Prostate gland (tissue), 2 donors: ENCODE data around the gene GLYATL2. TPM values are rescaled to one million over a fixed set of nuclear protein-coding genes. Genes with fewer than 3 reads are reported as not detected.

ENCODE experiments used
- DNase-seq: peaks from one replicate; pipeline ENCODE4 v3.0.0-alpha.2; 2019; ENCODE audit warnings: low spot score
- H3K27ac ChIP-seq, 2 donors: fragments of 200-600 bp; sonication (generic); 2 replicates each; pipeline ENCODE4 v1.5.1; 2017 to 2019
- H3K27me3 ChIP-seq: fragments of 200-600 bp; sonication (generic); replicated peaks from 2 replicates; pipeline ENCODE4 v1.5.1; 2019; ENCODE audit not compliant: insufficient read depth
- H3K36me3 ChIP-seq, 2 donors: fragments of 200-600 bp; sonication (generic); 1 replicate in 1 of 2; 2 replicates in 1 of 2; pipeline versions ENCODE4 v1.5.1 to v1.8.1; 2017 to 2019
- H3K4me1 ChIP-seq: fragments of 200-600 bp; sonication (generic); replicated peaks from 2 replicates; pipeline ENCODE4 v1.5.1; 2019
- H3K4me3 ChIP-seq, 2 donors: fragments of 200-600 bp; sonication (generic); 2 replicates each; pipeline ENCODE4 v1.5.1; 2017 to 2019
- H3K9me3 ChIP-seq: fragments of 200-600 bp; sonication (generic); 2 replicates; pipeline ENCODE4 v1.5.1; 2017
- POLR2A ChIP-seq: fragments of 450-650 bp; IDR thresholded peaks from one replicate; pipeline ENCODE4 v1.6.1; 2016; ENCODE audit warnings: antibody characterized with exemption, mild to moderate bottlenecking
- POLR2AphosphoS5 ChIP-seq: sonication (generic); formaldehyde crosslinking; IDR thresholded peaks from one replicate; pipeline ENCODE4 v1.6.1; 2017; ENCODE audit warnings: antibody characterized with exemption
- WGBS: methylation state at CpG from one replicate; pipeline ENCODE4 v1.1.5; 2018; 5-methylcytosine and 5-hydroxymethylcytosine counted together
- intact Hi-C: fragments of 100-400 bp; cut with DNase I; formaldehyde crosslinking; loops from one replicate; pipeline ENCODE4 v1.14.2; 2022
- total RNA-seq, 2 donors: library from RNA; depleted of rRNA; stranded (reverse); fragments of >200 nt; gene quantifications; one replicate each; pipeline ENCODE4 v1.1.0, GENCODE V29; 2016
- TF ChIP-seq, protein P1 (sequence below), 4 experiments: fragments of 200-600 bp in 2 of 4; fragments of 450-650 bp in 2 of 4; sonication (generic) in 2 of 4; IDR thresholded peaks; 1 replicate in 3 of 4; 2 replicates in 1 of 4; pipeline ENCODE4 v1.5.1; 2016 to 2019; ENCODE audit warnings: antibody characterized with exemption in 4 of 4, mild to moderate bottlenecking in 2 of 4, moderate library complexity in 2 of 4

GLYATL2 gene
- total RNA-seq, 2 donors from 2014 or later, result 0.45 to 1.7 TPM

DNA sequence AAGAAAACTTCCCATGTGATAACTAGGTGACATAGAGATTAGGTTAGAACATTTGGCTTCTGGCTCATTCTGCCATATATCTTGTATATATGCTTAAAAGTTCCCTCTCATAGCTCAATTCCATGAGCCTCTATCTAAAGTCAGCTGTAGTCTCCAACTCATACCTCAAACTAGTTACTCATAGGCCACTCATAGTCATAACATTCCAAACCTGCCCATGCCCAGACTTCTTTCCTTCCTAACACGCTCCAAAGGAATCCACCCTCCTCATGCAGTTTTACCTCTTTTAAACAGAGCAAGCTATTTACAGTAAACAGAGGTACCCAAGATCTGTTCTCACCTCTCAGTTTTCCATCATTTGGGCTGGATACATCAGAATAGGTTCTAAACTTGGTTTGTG, 39.4 kb downstream of the GLYATL2 start:
- no peak for DNase-seq
- no peaks in the 10 kb centered on the region for H3K4me1 ChIP-seq
- TF ChIP-seq POLR2A (no peak), POLR2AphosphoS5 (no peak)
- TF ChIP-seq, protein P1, sequence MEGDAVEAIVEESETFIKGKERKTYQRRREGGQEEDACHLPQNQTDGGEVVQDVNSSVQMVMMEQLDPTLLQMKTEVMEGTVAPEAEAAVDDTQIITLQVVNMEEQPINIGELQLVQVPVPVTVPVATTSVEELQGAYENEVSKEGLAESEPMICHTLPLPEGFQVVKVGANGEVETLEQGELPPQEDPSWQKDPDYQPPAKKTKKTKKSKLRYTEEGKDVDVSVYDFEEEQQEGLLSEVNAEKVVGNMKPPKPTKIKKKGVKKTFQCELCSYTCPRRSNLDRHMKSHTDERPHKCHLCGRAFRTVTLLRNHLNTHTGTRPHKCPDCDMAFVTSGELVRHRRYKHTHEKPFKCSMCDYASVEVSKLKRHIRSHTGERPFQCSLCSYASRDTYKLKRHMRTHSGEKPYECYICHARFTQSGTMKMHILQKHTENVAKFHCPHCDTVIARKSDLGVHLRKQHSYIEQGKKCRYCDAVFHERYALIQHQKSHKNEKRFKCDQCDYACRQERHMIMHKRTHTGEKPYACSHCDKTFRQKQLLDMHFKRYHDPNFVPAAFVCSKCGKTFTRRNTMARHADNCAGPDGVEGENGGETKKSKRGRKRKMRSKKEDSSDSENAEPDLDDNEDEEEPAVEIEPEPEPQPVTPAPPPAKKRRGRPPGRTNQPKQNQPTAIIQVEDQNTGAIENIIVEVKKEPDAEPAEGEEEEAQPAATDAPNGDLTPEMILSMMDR (IDR thresholded peaks at IDR 0.05), result no peak
- H3K27me3 ChIP-seq, result no peaks in the 10 kb centered on the region
- no peaks in the 10 kb centered on the region for H3K36me3 ChIP-seq
- H3K27ac ChIP-seq, result no peak overlapping the region
- H3K9me3 ChIP-seq, result no peaks in the 10 kb centered on the region
- WGBS, result 81% methylated on average over 1 of the region's 1 CpG
- H3K4me3 ChIP-seq, result no peak overlapping the region
- intact Hi-C loops, result no loop called here

DNA sequence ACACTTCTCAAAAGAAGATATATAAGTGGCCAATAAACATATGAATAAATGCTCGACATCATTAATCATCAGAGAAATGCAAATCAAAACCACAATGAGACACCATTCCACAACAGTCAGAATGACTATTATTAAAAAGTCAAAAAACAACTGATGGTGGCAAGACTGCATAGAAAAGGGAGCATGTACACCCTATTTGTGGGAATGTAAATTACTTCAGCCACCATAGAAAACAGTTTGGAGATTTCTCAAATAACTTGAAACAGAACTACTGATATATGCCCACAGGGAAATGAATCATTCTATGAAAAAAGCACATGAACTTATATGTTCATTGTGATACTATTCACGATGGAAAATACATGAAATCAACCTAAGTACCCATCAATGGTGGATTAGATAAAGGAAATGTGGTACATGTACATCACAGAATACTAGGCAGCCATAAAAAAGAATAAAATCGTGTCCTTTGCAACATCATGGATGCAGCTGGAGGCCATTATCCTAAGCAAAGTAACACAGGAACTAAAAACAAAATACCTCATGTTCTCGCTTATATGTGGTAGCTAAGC, 42.4 kb downstream of the GLYATL2 start:
- TF ChIP-seq POLR2AphosphoS5, result no peak
- TF ChIP-seq, protein P1 (IDR thresholded peaks at IDR 0.05), result no peak
- TF ChIP-seq POLR2A, result no peak
- Histone ChIP-seq H3K4me1 (no peaks in the 10 kb centered on the region), H3K9me3 (no peaks in the 10 kb centered on the region), H3K27ac (no peak overlapping the region), H3K27me3 (no peaks in the 10 kb centered on the region), H3K4me3 (no peak overlapping the region), H3K36me3 (no peaks in the 10 kb centered on the region)
- no peak for DNase-seq
- 80% methylated on average over 4 of the region's 4 CpGs for WGBS
- intact Hi-C loops, result no loop called here

DNA sequence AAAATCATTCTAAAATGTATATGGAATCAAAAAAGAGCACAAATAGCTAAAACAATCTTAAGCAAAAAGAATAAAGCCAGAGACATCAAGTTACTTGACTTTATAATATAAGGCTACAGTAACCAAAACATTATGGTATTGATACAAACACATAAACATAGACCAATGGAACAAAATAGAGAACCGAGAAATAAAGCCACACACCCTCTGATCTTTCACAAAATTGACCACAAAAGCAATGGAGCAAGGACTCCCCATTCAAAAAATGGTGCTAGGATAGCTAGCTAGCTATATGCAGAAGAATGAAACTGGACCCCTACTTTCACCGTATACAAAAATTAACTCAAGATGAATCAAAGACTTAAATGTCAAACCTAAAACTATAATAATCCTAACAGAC, 43.2 kb downstream of the GLYATL2 start:
- intact Hi-C loops, result no loop called here
- Histone ChIP-seq H3K27me3 (no peaks in the 10 kb centered on the region), H3K4me3 (no peak overlapping the region), H3K9me3 (no peaks in the 10 kb centered on the region), H3K27ac (no peak overlapping the region), H3K4me1 (no peaks in the 10 kb centered on the region), H3K36me3 (no peaks in the 10 kb centered on the region)
- WGBS, result 91% methylated on average over 2 of the region's 2 CpGs
- no peak for DNase-seq
- no peak for TF ChIP-seq POLR2AphosphoS5
- TF ChIP-seq POLR2A, result no peak

DNA sequence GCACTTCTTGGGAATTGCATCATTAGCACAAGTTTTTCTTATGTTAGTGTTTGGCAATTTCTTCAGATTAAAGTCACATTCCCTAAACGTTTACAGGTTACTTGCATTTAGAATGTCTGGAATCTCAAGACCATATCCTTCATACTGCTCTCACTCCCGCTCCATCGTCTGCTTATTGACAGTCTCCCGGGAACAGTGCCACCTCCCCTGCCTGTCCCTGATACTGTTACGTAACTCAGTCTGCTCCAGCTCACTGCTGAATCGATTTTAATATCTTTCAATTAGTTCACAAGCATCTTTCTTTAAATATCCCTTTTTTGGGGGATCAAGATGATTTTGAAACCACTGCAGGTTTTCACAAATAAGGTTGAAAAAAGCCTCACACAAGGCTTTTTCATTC, 48.2 kb downstream of the GLYATL2 start:
- Histone ChIP-seq H3K4me1 (no peaks in the 10 kb centered on the region), H3K27ac (no peak overlapping the region), H3K4me3 (no peak overlapping the region), H3K27me3 (no peaks in the 10 kb centered on the region), H3K9me3 (no peaks in the 10 kb centered on the region), H3K36me3 (no peaks in the 10 kb centered on the region)
- no peak for DNase-seq
- TF ChIP-seq POLR2A (no peak), POLR2AphosphoS5 (no peak)
- TF ChIP-seq, protein P1 (IDR thresholded peaks at IDR 0.05), result no peak
- intact Hi-C loops, result no loop called here
- WGBS, result 19% methylated on average over 6 of the region's 6 CpGs

DNA sequence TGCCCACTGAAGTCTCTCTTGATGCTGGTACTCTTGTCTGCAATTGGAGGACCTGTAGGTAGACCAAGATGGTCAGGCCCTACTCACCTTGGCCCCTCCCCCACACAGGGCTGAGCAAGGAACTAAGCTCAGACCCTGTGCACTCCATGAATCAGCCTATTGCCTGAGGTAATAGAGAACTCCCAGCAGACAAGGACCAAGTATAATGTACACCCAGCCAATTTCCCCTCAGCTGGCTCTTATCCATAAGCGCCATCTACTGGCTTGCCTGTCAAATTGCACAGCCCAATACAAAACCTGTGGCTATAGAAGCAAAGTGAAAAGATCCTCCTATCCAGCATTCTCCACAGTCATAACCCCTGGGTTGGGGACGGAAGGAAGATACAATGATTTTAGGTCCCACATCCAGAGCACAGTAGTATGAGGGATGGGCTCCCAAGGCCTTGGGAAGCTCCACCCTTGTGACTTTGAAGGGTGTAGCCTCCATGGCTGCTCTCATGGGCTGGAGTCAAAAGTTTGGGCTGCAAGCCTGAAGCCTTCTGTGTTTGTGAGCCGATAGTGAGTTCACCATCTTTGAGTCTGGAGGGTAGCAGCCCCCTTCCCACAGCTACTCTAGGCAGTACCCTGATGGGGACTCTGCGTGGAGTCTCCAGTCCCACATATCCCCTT, 56.0 kb downstream of the GLYATL2 start:
- DNase-seq, result peak; percentile 15
- Histone ChIP-seq H3K36me3 (no peaks in the 10 kb centered on the region), H3K27ac (no peak overlapping the region), H3K9me3 (no peaks in the 10 kb centered on the region), H3K4me1 (no peaks in the 10 kb centered on the region), H3K4me3 (no peak overlapping the region), H3K27me3 (no peaks in the 10 kb centered on the region)
- TF ChIP-seq, protein P1 (IDR thresholded peaks at IDR 0.05), result peak in 3 of 4 experiments; percentile 24 to 45 (median 45)
- TF ChIP-seq POLR2A, result no peak
- TF ChIP-seq POLR2AphosphoS5, result no peak
- intact Hi-C loops, result no loop called here
- 49% methylated on average over 4 of the region's 4 CpGs for WGBS
